ENCODE data around the gene CRB1. TPM values are rescaled to one million over a fixed set of nuclear protein-coding genes. Genes with fewer than 3 reads are reported as not detected.
A peak's percentile ranks its signal among the peaks of the same experiment; 100 is the strongest.

The CRB1 gene
- total and polyA plus RNA-seq, 9 of the 15 experiments (the other 6 are each of a cell fraction or from before 2014, with no cell fraction given): 0.04 to 0.10 TPM; not detected in 7

GRCh38 chr1:197355248-197355995 lies 87.4 kb downstream of the CRB1 start:
- Histone ChIP-seq H3K9me1 (ENCODE audit: control insufficient read depth, insufficient read depth, low read length) (no peaks in the 10 kb centered on the region), H3K4me1 (replicated peaks in 1 of 2; ENCODE audit: control insufficient read depth in 2 of 2, insufficient read depth in 2 of 2, low read length in 2 of 2) (peaks cover 0 to 7% of the 10 kb centered on the region in 2 experiments; a peak in 1 of 5 replicates), H4K20me1 (replicated peaks; ENCODE audit: control insufficient read depth, insufficient read depth, low read length) (no peaks in the 10 kb centered on the region), H3K9ac (ENCODE audit: insufficient read depth in 1 of 2, low read depth in 2 of 2, low read length in 2 of 2) (no peak overlapping the region), H3K79me2 (ENCODE audit: control insufficient read depth, insufficient read depth, low read length) (no peaks in the 10 kb centered on the region), H2AFZ (ENCODE audit: low read depth, low read length) (peak overlapping the region; percentile 4; the same call in 1 of the 2 replicates), H3K9me3 (replicated peaks; ENCODE audit: control insufficient read depth, insufficient read depth, low read depth, low read length) (no peaks in the 10 kb centered on the region), H3K36me3 (ENCODE audit: control insufficient read depth, insufficient read depth, low read length) (no peaks in the 10 kb centered on the region), H3K27ac (ENCODE audit: extremely low read depth, low read depth, low read length) (no peak overlapping the region), H3K4me3 (no peak overlapping the region), H3K4me2 (ENCODE audit: insufficient read depth, low read length) (no peak overlapping the region), H3K27me3 (ENCODE audit: control insufficient read depth in 2 of 2, insufficient read depth in 2 of 2, low read length in 2 of 2) (no peaks in the 10 kb centered on the region)
- CTCF ChIA-PET (ENCODE audit: low intra/inter-chr PET ratio): interaction anchor here (2.3 kb wide), 1 partner anchor 175 kb away, joined by 23 read pairs; no protein-coding TSS in a partner anchor
- WGBS (ENCODE audit: insufficient coverage, low coverage, missing lambda C conversion rate): 42% methylated on average over 39 of the region's 39 CpGs
- ATAC-seq (no peak), FAIRE-seq (no peak), DNase-seq (ENCODE audit: extremely low read depth in 1 of 4, low spot score in 3 of 4) (no peak)
- in situ Hi-C loops (cut with MboI): loop anchor here (10.0 to 25.0 kb wide), 2 partner anchors 171 to 618 kb away; no protein-coding TSS in a partner anchor
- intact Hi-C loops (cut with micrococcal nuclease): loop anchor here (5.0 to 10.0 kb wide), 2 partner anchors 1041 to 1458 kb away; no protein-coding TSS in a partner anchor
- TF ChIP-seq ZNF274 (IDR thresholded peaks at IDR 0.05; ENCODE audit: borderline replicate concordance, low read depth, low read length): no peak
- TF ChIP-seq, protein P1, sequence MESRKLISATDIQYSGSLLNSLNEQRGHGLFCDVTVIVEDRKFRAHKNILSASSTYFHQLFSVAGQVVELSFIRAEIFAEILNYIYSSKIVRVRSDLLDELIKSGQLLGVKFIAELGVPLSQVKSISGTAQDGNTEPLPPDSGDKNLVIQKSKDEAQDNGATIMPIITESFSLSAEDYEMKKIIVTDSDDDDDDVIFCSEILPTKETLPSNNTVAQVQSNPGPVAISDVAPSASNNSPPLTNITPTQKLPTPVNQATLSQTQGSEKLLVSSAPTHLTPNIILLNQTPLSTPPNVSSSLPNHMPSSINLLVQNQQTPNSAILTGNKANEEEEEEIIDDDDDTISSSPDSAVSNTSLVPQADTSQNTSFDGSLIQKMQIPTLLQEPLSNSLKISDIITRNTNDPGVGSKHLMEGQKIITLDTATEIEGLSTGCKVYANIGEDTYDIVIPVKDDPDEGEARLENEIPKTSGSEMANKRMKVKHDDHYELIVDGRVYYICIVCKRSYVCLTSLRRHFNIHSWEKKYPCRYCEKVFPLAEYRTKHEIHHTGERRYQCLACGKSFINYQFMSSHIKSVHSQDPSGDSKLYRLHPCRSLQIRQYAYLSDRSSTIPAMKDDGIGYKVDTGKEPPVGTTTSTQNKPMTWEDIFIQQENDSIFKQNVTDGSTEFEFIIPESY (CRISPR knock-in tag; IDR thresholded peaks at IDR 0.05): peak; percentile 72
- no TSS peak for BruUV-seq (replicated peaks)
- POLR2A ChIA-PET: no interaction called here
